ENCODE data around the gene NEK1. TPM values are rescaled to one million over a fixed set of nuclear protein-coding genes. Genes with fewer than 3 reads are reported as not detected.
"Not testable (repeated sequence)": the region's sequence is repeated elsewhere in the genome, so short reads cannot be mapped to it uniquely, and the experiment has no call there.

NEK1 gene
- total and polyA plus RNA-seq, 7 experiments from 2014 or later: 7.8 to 21.0 (median 13.9) TPM

- no peak overlapping the region for H3K4me3 ChIP-seq (ENCODE audit: low read length)
- Mint-ChIP-seq H3K9me3 (no peaks in the 10 kb centered on the region), H3K4me1 (peaks cover 22 to 68% (median 43%) of the 10 kb centered on the region in 7 donors), H3K27ac (peak overlapping the region in 1 of 9 donors; percentile 34), H3K27me3 (no peaks in the 10 kb centered on the region), H3K4me3 (no peak overlapping the region), H3K36me3 (peaks cover 0 to 7% (median 6%) of the 10 kb centered on the region in 5 donors)
- H3K27ac ChIP-seq (ENCODE audit: low read depth, low read length): no peak overlapping the region
- H3K36me3 ChIP-seq (ENCODE audit: control insufficient read depth in 2 of 3, insufficient read depth in 3 of 3, low read length in 3 of 3): no peaks in the 10 kb centered on the region
- H3K27me3 ChIP-seq (ENCODE audit: control insufficient read depth in 2 of 2, insufficient read depth in 2 of 2, low read length in 2 of 2): no peaks in the 10 kb centered on the region
- no peaks in the 10 kb centered on the region for H3K9me3 ChIP-seq (ENCODE audit: control insufficient read depth in 2 of 3, low read length in 3 of 3)
- CTCF ChIA-PET: no interaction called here
- DNase-seq (no peak), ATAC-seq (no peak)
- POLR2A ChIA-PET: no interaction called here
- intact Hi-C loops (cut with micrococcal nuclease): no loop called here
- H3K4me1 ChIP-seq (ENCODE audit: control insufficient read depth in 2 of 2, insufficient read depth in 2 of 2, low read length in 2 of 2): peaks cover 0 to 5% of the 10 kb centered on the region in 2 donors
Observed at GRCh38 chr4:169630069-169630468, 17.7 kb upstream of the NEK1 start.

GRCh38 chr4:169628579-169628978 lies 16.2 kb upstream of the NEK1 start:
- Mint-ChIP-seq H3K9me3 (no peaks in the 10 kb centered on the region), H3K4me3 (no peak overlapping the region), H3K36me3 (peaks cover 0 to 8% (median 6%) of the 10 kb centered on the region in 5 donors), H3K27me3 (no peaks in the 10 kb centered on the region), H3K27ac (peak overlapping the region in 2 of 9 donors; percentile 29 to 31), H3K4me1 (peaks cover 24 to 60% (median 46%) of the 10 kb centered on the region in 7 donors)
- intact Hi-C loops (cut with micrococcal nuclease): no loop called here
- no peak overlapping the region for H3K4me3 ChIP-seq (ENCODE audit: low read length)
- POLR2A ChIA-PET: interaction anchor here (0.8 kb wide), 1 partner anchor 10 kb away, joined by 3 read pairs; no protein-coding TSS in a partner anchor
- CTCF ChIA-PET: no interaction called here
- H3K9me3 ChIP-seq (ENCODE audit: control insufficient read depth in 2 of 3, low read length in 3 of 3): no peaks in the 10 kb centered on the region
- H3K27ac ChIP-seq (ENCODE audit: low read depth, low read length): no peak overlapping the region
- no peaks in the 10 kb centered on the region for H3K27me3 ChIP-seq (ENCODE audit: control insufficient read depth in 2 of 2, insufficient read depth in 2 of 2, low read length in 2 of 2)
- DNase-seq (no peak), ATAC-seq (no peak)
- H3K4me1 ChIP-seq (ENCODE audit: control insufficient read depth in 2 of 2, insufficient read depth in 2 of 2, low read length in 2 of 2): peaks cover 0 to 5% of the 10 kb centered on the region in 2 donors
- H3K36me3 ChIP-seq (ENCODE audit: control insufficient read depth in 2 of 3, insufficient read depth in 3 of 3, low read length in 3 of 3): no peaks in the 10 kb centered on the region

GRCh38 chr4:169627307-169627706 lies 14.9 kb upstream of the NEK1 start:
- DNase-seq (no peak), ATAC-seq (no peak)
- CTCF ChIA-PET: interaction anchor here (1.6 kb wide), 1 partner anchor 12 kb away, joined by 3 read pairs; no protein-coding TSS in a partner anchor
- Histone ChIP-seq H3K27ac (ENCODE audit: low read depth, low read length) (no peak overlapping the region), H3K4me3 (ENCODE audit: low read length) (no peak overlapping the region), H3K27me3 (ENCODE audit: control insufficient read depth in 2 of 2, insufficient read depth in 2 of 2, low read length in 2 of 2) (no peaks in the 10 kb centered on the region), H3K4me1 (ENCODE audit: control insufficient read depth in 2 of 2, insufficient read depth in 2 of 2, low read length in 2 of 2) (peaks cover 7 to 14% of the 10 kb centered on the region in 2 donors), H3K9me3 (ENCODE audit: control insufficient read depth in 2 of 3, low read length in 3 of 3) (no peaks in the 10 kb centered on the region), H3K36me3 (ENCODE audit: control insufficient read depth in 2 of 3, insufficient read depth in 3 of 3, low read length in 3 of 3) (no peaks in the 10 kb centered on the region)
- POLR2A ChIA-PET: no interaction called here
- no peaks in the 10 kb centered on the region for H3K27me3 Mint-ChIP-seq
- H3K27ac Mint-ChIP-seq: peak overlapping the region in 4 of 9 donors; percentile 3 to 63 (median 45)
- no peak overlapping the region for H3K4me3 Mint-ChIP-seq
- H3K4me1 Mint-ChIP-seq: peaks cover 31 to 69% (median 59%) of the 10 kb centered on the region in 7 donors
- no peaks in the 10 kb centered on the region for H3K9me3 Mint-ChIP-seq
- intact Hi-C loops (cut with micrococcal nuclease): no loop called here
- peaks cover 0 to 10% (median 6%) of the 10 kb centered on the region in 5 donors for H3K36me3 Mint-ChIP-seq

- H3K27ac Mint-ChIP-seq: peak overlapping the region in 7 of 9 donors; percentile 6 to 82 (median 44)
- POLR2A ChIA-PET: no interaction called here
- ATAC-seq (peak; percentile 19), DNase-seq (no peak)
- no peak overlapping the region for H3K27ac ChIP-seq (ENCODE audit: low read depth, low read length)
- H3K27me3 ChIP-seq (ENCODE audit: control insufficient read depth in 2 of 2, insufficient read depth in 2 of 2, low read length in 2 of 2): no peaks in the 10 kb centered on the region
- no peak overlapping the region for H3K4me3 ChIP-seq (ENCODE audit: low read length)
- H3K4me1 ChIP-seq (ENCODE audit: control insufficient read depth in 2 of 2, insufficient read depth in 2 of 2, low read length in 2 of 2): peaks cover 14 to 21% of the 10 kb centered on the region in 2 donors
- H3K4me1 Mint-ChIP-seq: peaks cover 32 to 70% (median 60%) of the 10 kb centered on the region in 7 donors
- no peaks in the 10 kb centered on the region for H3K27me3 Mint-ChIP-seq
- no peaks in the 10 kb centered on the region for H3K36me3 ChIP-seq (ENCODE audit: control insufficient read depth in 2 of 3, insufficient read depth in 3 of 3, low read length in 3 of 3)
- H3K36me3 Mint-ChIP-seq: peaks cover 0 to 7% (median 6%) of the 10 kb centered on the region in 5 donors
- H3K9me3 Mint-ChIP-seq: no peaks in the 10 kb centered on the region
- H3K4me3 Mint-ChIP-seq: peak overlapping the region in 1 of 10 donors; percentile 3
- intact Hi-C loops (cut with micrococcal nuclease): no loop called here
- no peaks in the 10 kb centered on the region for H3K9me3 ChIP-seq (ENCODE audit: control insufficient read depth in 2 of 3, low read length in 3 of 3)
- CTCF ChIA-PET: interaction anchor here (1.6 kb wide), 1 partner anchor 11 kb away, joined by 3 read pairs; no protein-coding TSS in a partner anchor
Observed at GRCh38 chr4:169626331-169627282, 14.2 kb upstream of the NEK1 start.

- Mint-ChIP-seq H3K4me1 (peaks cover 29 to 72% (median 63%) of the 10 kb centered on the region in 7 donors), H3K27me3 (no peaks in the 10 kb centered on the region), H3K27ac (peak overlapping the region in 6 of 9 donors; percentile 19 to 82 (median 68)), H3K36me3 (peaks cover 0 to 4% (median 4%) of the 10 kb centered on the region in 5 donors), H3K9me3 (no peaks in the 10 kb centered on the region), H3K4me3 (no peak overlapping the region)
- CTCF ChIA-PET: interaction anchor here (1.6 kb wide), 1 partner anchor 11 kb away, joined by 3 read pairs; no protein-coding TSS in a partner anchor
- Histone ChIP-seq H3K9me3 (ENCODE audit: control insufficient read depth in 2 of 3, low read length in 3 of 3) (no peaks in the 10 kb centered on the region), H3K4me3 (ENCODE audit: low read length) (no peak overlapping the region), H3K27me3 (ENCODE audit: control insufficient read depth in 2 of 2, insufficient read depth in 2 of 2, low read length in 2 of 2) (no peaks in the 10 kb centered on the region), H3K27ac (ENCODE audit: low read depth, low read length) (no peak overlapping the region), H3K4me1 (ENCODE audit: control insufficient read depth in 2 of 2, insufficient read depth in 2 of 2, low read length in 2 of 2) (peaks cover 17 to 25% of the 10 kb centered on the region in 2 donors), H3K36me3 (ENCODE audit: control insufficient read depth in 2 of 3, insufficient read depth in 3 of 3, low read length in 3 of 3) (no peaks in the 10 kb centered on the region)
- ATAC-seq (no peak), DNase-seq (no peak)
- intact Hi-C loops (cut with micrococcal nuclease): no loop called here
- POLR2A ChIA-PET: no interaction called here
Observed at GRCh38 chr4:169625886-169626285, 13.5 kb upstream of the NEK1 start.

GRCh38 chr4:169624012-169624411 lies 11.6 kb upstream of the NEK1 start:
- ATAC-seq; H3K4me3 ChIP-seq (ENCODE audit: low read length); intact Hi-C loops (cut with micrococcal nuclease); H3K36me3 Mint-ChIP-seq; H3K27me3 Mint-ChIP-seq; H3K36me3 ChIP-seq (ENCODE audit: control insufficient read depth in 2 of 3, insufficient read depth in 3 of 3, low read length in 3 of 3); H3K9me3 ChIP-seq (ENCODE audit: control insufficient read depth in 2 of 3, low read length in 3 of 3); DNase-seq; H3K27me3 ChIP-seq (ENCODE audit: control insufficient read depth in 2 of 2, insufficient read depth in 2 of 2, low read length in 2 of 2); H3K9me3 Mint-ChIP-seq; H3K27ac ChIP-seq (ENCODE audit: low read depth, low read length); CTCF ChIA-PET; H3K4me3 Mint-ChIP-seq: not testable (repeated sequence)
- peak overlapping the region in 2 of 9 donors; percentile 88 to 95 for H3K27ac Mint-ChIP-seq
- H3K4me1 ChIP-seq (ENCODE audit: control insufficient read depth in 2 of 2, insufficient read depth in 2 of 2, low read length in 2 of 2): peaks cover 19 to 23% of the 10 kb centered on the region in 2 donors
- H3K4me1 Mint-ChIP-seq: peaks cover 29 to 78% (median 65%) of the 10 kb centered on the region in 7 donors
- POLR2A ChIA-PET: interaction anchor here (1.3 kb wide), 1 partner anchor 12 kb away, joined by 4 read pairs; the partner anchor contains the start of gene NEK1

All from naive thymus-derived CD4-positive, alpha-beta T cell (primary cell).